SHP77 (cell line): ENCODE results near the gene NFRKB.
A peak's percentile ranks its signal among the peaks of the same experiment; 100 is the strongest.
"Not testable (repeated sequence)": the region's sequence is repeated elsewhere in the genome, so short reads cannot be mapped to it uniquely, and the experiment has no call there.

Experiments
- DNase-seq, 2 experiments: peaks; one replicate each; lab custom pipeline; 2025; lab: John Stamatoyannopoulos, UW

Gene NFRKB

GRCh38 chr11:129894278-129895125 is 876 bp downstream of the NFRKB start:
- no peak for DNase-seq

GRCh38 chr11:129888451-129888850 is 6.9 kb downstream of the NFRKB start:
- no peak for DNase-seq

- no peak for DNase-seq
Observed at GRCh38 chr11:129885381-129885780, 10.0 kb downstream of the NFRKB start.

- no peak for DNase-seq
Observed at GRCh38 chr11:129884581-129884980, 10.8 kb downstream of the NFRKB start.

GRCh38 chr11:129881570-129882170 is 13.7 kb downstream of the NFRKB start:
- DNase-seq: peak in 1 of 2 experiments; percentile 6

GRCh38 chr11:129880311-129880710 is 15.1 kb downstream of the NFRKB start:
- no peak for DNase-seq

GRCh38 chr11:129871914-129872313 is 23.5 kb downstream of the NFRKB start:
- no peak for DNase-seq

GRCh38 chr11:129868626-129869025 is 26.8 kb downstream of the NFRKB start:
- DNase-seq: not testable (repeated sequence)

GRCh38 chr11:129866311-129866710 is 29.1 kb downstream of the NFRKB start:
- no peak for DNase-seq

- DNase-seq: no peak
Observed at GRCh38 chr11:129865701-129866100, 29.7 kb downstream of the NFRKB start.

GRCh38 chr11:129864811-129865210 is 30.6 kb downstream of the NFRKB start:
- no peak for DNase-seq

- DNase-seq: no peak
Observed at GRCh38 chr11:129861702-129862522, 33.5 kb downstream of the NFRKB start.

- DNase-seq: no peak
Observed at GRCh38 chr11:129856036-129856435, 39.3 kb downstream of the NFRKB start.

- DNase-seq: no peak
Observed at GRCh38 chr11:129855086-129855485, 40.3 kb downstream of the NFRKB start.

GRCh38 chr11:129854232-129854805 is 41.1 kb downstream of the NFRKB start:
- DNase-seq: no peak

GRCh38 chr11:129853518-129854231 is 41.7 kb downstream of the NFRKB start:
- DNase-seq: peak; percentile 83 to 87

GRCh38 chr11:129852125-129852740 is 43.1 kb downstream of the NFRKB start:
- no peak for DNase-seq

- DNase-seq: no peak
Observed at GRCh38 chr11:129849447-129850130, 45.8 kb downstream of the NFRKB start.

GRCh38 chr11:129847361-129847760 is 48.0 kb downstream of the NFRKB start:
- not testable (repeated sequence) for DNase-seq
